SK-N-SH treated with all-trans-retinoic acid at 6 μM for 48 hours (cell line): Measurements from ENCODE around the gene KL.

ENCODE experiments used
- ARNTL ChIP-seq: fragments of 450-650 bp; formaldehyde crosslinking; IDR thresholded peaks from 2 replicates; pipeline ENCODE4 v1.5.0; 2020; ENCODE audit warnings: low read depth, mild to moderate bottlenecking, moderate library complexity, borderline replicate concordance
- ESRRG ChIP-seq: fragments of 250-450 bp; sonication (Bioruptor Pico); IDR thresholded peaks from 2 replicates; pipeline ENCODE4 v1.6.1; 2021; ENCODE audit warnings: mild to moderate bottlenecking
- OSR1 ChIP-seq: fragments of 250-450 bp; sonication (Bioruptor Pico); IDR thresholded peaks from 2 replicates; pipeline ENCODE4 v1.8.0; 2022; ENCODE audit warnings: moderate library complexity, mild to moderate bottlenecking, inconsistent platforms
- SNAI2 ChIP-seq: fragments of 250-450 bp; sonication (Bioruptor Pico); IDR thresholded peaks from 2 replicates; pipeline ENCODE4 v1.5.0; 2020; ENCODE audit warnings: mild to moderate bottlenecking, moderate library complexity
- ZC3H10 ChIP-seq: fragments of 250-450 bp; sonication (Bioruptor Pico); IDR thresholded peaks from 2 replicates; pipeline ENCODE4 v1.5.1; 2021; ENCODE audit warnings: mild to moderate bottlenecking, moderate library complexity
- ZNF565 ChIP-seq: fragments of 450-650 bp; formaldehyde crosslinking; conservative IDR thresholded peaks from 2 replicates; pipeline ENCODE4 v1.5.0; 2020; ENCODE audit warnings: low read depth, mild to moderate bottlenecking, moderate library complexity
- TF ChIP-seq, protein P1 (sequence below): fragments of 250-450 bp; sonication (Bioruptor Pico); IDR thresholded peaks from 2 replicates; pipeline ENCODE4 v1.8.0; 2020; ENCODE audit warnings: mild to moderate bottlenecking, moderate library complexity, borderline replicate concordance
- TF ChIP-seq, protein P2 (sequence below): fragments of 250-450 bp; sonication (Bioruptor Pico); IDR thresholded peaks from 2 replicates; pipeline ENCODE4 v1.5.1; 2021; ENCODE audit warnings: mild to moderate bottlenecking, moderate library complexity
- TF ChIP-seq, protein P3 (sequence below): fragments of 250-450 bp; sonication (Bioruptor Pico); IDR thresholded peaks from 2 replicates; pipeline ENCODE4 v1.5.0; 2020; ENCODE audit warnings: mild to moderate bottlenecking, moderate library complexity

DNA sequence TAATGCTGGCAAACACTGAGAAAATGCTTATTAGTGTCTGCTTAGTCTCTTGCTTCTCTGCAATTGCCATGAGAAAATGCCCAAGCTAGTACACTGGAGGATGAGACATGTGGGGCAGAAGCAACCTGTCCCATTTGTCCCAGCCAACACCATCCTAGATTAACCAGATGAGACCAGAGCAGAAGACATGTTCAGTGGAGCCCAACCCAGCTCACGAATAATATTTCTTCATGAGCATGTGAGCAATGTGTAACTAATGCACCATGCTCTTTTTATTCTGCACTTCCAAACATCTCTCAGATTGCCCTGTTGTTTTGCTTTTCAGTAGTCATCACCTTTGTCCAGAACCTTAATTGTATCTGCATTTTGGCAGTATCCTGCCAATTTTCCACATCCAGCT, 21.4 kb downstream of the KL start:
- TF ChIP-seq ZNF565 (CRISPR knock-in tag) (no peak), ZC3H10 (no peak), ESRRG (CRISPR knock-in tag) (no peak), OSR1 (CRISPR knock-in tag) (no peak), ARNTL (CRISPR knock-in tag) (no peak), SNAI2 (no peak)
- TF ChIP-seq, protein P1, sequence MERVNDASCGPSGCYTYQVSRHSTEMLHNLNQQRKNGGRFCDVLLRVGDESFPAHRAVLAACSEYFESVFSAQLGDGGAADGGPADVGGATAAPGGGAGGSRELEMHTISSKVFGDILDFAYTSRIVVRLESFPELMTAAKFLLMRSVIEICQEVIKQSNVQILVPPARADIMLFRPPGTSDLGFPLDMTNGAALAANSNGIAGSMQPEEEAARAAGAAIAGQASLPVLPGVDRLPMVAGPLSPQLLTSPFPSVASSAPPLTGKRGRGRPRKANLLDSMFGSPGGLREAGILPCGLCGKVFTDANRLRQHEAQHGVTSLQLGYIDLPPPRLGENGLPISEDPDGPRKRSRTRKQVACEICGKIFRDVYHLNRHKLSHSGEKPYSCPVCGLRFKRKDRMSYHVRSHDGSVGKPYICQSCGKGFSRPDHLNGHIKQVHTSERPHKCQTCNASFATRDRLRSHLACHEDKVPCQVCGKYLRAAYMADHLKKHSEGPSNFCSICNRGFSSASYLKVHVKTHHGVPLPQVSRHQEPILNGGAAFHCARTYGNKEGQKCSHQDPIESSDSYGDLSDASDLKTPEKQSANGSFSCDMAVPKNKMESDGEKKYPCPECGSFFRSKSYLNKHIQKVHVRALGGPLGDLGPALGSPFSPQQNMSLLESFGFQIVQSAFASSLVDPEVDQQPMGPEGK (CRISPR knock-in tag), result no peak
- TF ChIP-seq, protein P2, sequence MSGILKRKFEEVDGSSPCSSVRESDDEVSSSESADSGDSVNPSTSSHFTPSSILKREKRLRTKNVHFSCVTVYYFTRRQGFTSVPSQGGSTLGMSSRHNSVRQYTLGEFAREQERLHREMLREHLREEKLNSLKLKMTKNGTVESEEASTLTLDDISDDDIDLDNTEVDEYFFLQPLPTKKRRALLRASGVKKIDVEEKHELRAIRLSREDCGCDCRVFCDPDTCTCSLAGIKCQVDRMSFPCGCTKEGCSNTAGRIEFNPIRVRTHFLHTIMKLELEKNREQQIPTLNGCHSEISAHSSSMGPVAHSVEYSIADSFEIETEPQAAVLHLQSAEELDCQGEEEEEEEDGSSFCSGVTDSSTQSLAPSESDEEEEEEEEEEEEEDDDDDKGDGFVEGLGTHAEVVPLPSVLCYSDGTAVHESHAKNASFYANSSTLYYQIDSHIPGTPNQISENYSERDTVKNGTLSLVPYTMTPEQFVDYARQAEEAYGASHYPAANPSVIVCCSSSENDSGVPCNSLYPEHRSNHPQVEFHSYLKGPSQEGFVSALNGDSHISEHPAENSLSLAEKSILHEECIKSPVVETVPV (CRISPR knock-in tag), result no peak
- TF ChIP-seq, protein P3, sequence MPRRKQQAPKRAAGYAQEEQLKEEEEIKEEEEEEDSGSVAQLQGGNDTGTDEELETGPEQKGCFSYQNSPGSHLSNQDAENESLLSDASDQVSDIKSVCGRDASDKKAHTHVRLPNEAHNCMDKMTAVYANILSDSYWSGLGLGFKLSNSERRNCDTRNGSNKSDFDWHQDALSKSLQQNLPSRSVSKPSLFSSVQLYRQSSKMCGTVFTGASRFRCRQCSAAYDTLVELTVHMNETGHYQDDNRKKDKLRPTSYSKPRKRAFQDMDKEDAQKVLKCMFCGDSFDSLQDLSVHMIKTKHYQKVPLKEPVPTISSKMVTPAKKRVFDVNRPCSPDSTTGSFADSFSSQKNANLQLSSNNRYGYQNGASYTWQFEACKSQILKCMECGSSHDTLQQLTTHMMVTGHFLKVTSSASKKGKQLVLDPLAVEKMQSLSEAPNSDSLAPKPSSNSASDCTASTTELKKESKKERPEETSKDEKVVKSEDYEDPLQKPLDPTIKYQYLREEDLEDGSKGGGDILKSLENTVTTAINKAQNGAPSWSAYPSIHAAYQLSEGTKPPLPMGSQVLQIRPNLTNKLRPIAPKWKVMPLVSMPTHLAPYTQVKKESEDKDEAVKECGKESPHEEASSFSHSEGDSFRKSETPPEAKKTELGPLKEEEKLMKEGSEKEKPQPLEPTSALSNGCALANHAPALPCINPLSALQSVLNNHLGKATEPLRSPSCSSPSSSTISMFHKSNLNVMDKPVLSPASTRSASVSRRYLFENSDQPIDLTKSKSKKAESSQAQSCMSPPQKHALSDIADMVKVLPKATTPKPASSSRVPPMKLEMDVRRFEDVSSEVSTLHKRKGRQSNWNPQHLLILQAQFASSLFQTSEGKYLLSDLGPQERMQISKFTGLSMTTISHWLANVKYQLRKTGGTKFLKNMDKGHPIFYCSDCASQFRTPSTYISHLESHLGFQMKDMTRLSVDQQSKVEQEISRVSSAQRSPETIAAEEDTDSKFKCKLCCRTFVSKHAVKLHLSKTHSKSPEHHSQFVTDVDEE (CRISPR knock-in tag), result no peak
